ENCODE measurements around the gene WRNIP1. TPM values are rescaled to one million over a fixed set of nuclear protein-coding genes. Genes with fewer than 3 reads are reported as not detected.

WRNIP1 gene
- total RNA-seq, 1 experiment from 2014 or later = 78.8 TPM

DNA sequence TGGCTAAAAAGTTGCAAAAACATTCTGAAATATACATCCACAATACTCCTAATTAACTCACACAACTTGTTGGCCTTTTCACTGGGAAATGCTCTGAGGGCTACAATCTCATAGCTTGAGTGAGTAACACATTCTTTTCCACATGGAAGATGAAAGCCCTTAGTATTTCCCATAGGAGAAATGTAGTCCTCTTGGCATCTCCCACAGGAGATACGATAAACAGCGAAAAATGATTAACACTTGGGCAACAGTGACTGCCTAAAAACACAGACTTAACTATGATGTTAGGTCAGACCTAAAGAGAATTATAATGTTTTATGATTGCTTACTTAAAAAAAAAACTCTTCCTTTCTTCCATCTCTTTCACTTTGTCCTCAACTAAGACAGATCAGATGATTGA lies 23.4 kb upstream of the WRNIP1 start (continued):
- TF ChIP-seq ZBTB33 (IDR thresholded peaks at IDR 0.05; ENCODE audit: extremely low read depth, insufficient replicate concordance, low read length) = no peak

DNA sequence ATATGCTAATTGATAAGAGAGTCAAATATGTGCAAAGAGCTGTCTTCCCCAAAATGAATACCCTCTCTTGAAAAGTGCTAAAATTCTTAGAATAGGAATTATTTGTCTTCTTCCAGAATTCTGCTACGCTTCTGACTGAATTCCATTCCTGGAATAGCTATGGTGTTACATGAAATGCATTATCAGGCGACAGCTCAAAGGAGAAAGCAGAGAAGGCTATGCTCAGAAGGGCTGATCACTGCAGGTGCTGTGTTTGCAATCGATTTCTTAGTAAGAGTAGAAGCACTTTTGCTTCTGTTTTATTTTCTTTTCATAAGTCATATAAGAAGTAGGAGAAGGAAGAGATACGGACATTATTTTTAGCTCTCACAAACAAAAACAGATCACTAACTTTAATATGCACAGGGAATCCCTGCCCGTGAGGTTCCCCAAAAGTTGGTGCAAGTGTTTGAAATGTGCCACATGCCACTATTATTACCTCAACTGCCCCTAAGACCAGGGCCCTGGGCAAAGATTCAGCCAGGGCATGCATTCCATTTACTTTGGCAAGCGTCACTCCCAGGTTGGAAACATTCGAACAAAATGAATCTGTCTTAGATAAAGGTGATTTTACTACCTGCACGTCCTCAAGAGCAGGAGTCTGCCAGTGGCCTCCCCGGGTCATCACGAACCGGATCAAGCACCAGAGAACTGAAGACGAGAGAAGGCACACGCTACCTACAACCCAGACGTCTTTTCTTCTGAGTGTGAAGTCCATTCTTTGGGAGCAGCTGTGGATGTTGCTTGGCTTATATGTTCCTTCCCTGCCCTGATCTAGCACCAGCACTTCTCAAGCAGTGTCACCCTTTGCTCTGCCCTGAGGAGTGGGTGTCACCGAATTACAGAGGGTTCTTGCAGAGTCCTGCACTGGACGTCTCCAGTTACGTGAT lies 21.6 kb upstream of the WRNIP1 start:
- DNase-seq (ENCODE audit: low read depth, low spot score) = no peak
- Histone ChIP-seq H3K9me3 (ENCODE audit: control insufficient read depth in 1 of 2, insufficient read depth in 1 of 2, low read depth in 1 of 2, low read length in 2 of 2) (no peaks in the 10 kb centered on the region), H3K27ac (ENCODE audit: low read depth, low read length) (no peak overlapping the region), H3K9me2 (ENCODE audit: insufficient read depth) (no peaks in the 10 kb centered on the region), H3K4me2 (ENCODE audit: low read length) (no peak overlapping the region), H3K4me3 (replicated peaks in 1 of 2; ENCODE audit: low read depth in 1 of 2, low read length in 2 of 2) (no peak overlapping the region), H3K27me3 (ENCODE audit: insufficient read depth, low read length) (no peaks in the 10 kb centered on the region), H2AFZ (ENCODE audit: low read depth, low read length, poor library complexity, severe bottlenecking) (no peak overlapping the region), H3K9ac (ENCODE audit: low read length) (no peak overlapping the region), H3K79me2 (ENCODE audit: insufficient read depth, low read length) (no peaks in the 10 kb centered on the region), H4K20me1 (ENCODE audit: insufficient read depth) (no peaks in the 10 kb centered on the region), H3K36me3 (ENCODE audit: control insufficient read depth in 1 of 2, insufficient read depth in 2 of 2, low read length in 2 of 2) (no peaks in the 10 kb centered on the region), H3K4me1 (ENCODE audit: control insufficient read depth in 1 of 2, insufficient read depth in 2 of 2, low read length in 2 of 2) (peaks cover 0 to 6% of the 10 kb centered on the region in 2 experiments; a peak in 1 of 4 replicates)
- ChIA-PET CTCF (interaction anchor here (1.5 kb wide), 1 partner anchor 8 kb away, joined by 4 read pairs; no protein-coding TSS in a partner anchor), RAD21 (ENCODE audit: low non-redundant PET in 1 of 2, low total read pairs in 2 of 2, uncharacterized antibody in 2 of 2, unreplicated experiment in 2 of 2) (no interaction called here), POLR2A (no interaction called here)
- no TSS peak for BruUV-seq (replicated peaks)
- TF ChIP-seq MAX (IDR thresholded peaks at IDR 0.05) = no peak
- no peak for TF ChIP-seq TCF7L2 (IDR thresholded peaks at IDR 0.05; ENCODE audit: borderline replicate concordance, extremely low read depth, insufficient read depth, insufficient read length)
- TF ChIP-seq ZBTB33 (IDR thresholded peaks at IDR 0.05; ENCODE audit: extremely low read depth, insufficient replicate concordance, low read length) = no peak
- no peak for TF ChIP-seq ATF3 (IDR thresholded peaks at IDR 0.05)
- TF ChIP-seq POLR2AphosphoS5 (IDR thresholded peaks at IDR 0.05; ENCODE audit: low read depth, low read length) = no peak
- TF ChIP-seq, protein P1, sequence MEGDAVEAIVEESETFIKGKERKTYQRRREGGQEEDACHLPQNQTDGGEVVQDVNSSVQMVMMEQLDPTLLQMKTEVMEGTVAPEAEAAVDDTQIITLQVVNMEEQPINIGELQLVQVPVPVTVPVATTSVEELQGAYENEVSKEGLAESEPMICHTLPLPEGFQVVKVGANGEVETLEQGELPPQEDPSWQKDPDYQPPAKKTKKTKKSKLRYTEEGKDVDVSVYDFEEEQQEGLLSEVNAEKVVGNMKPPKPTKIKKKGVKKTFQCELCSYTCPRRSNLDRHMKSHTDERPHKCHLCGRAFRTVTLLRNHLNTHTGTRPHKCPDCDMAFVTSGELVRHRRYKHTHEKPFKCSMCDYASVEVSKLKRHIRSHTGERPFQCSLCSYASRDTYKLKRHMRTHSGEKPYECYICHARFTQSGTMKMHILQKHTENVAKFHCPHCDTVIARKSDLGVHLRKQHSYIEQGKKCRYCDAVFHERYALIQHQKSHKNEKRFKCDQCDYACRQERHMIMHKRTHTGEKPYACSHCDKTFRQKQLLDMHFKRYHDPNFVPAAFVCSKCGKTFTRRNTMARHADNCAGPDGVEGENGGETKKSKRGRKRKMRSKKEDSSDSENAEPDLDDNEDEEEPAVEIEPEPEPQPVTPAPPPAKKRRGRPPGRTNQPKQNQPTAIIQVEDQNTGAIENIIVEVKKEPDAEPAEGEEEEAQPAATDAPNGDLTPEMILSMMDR (IDR thresholded peaks at IDR 0.05 in 2 of 3, conservative IDR thresholded peaks at IDR 0.05 in 1 of 3; ENCODE audit: borderline replicate concordance in 1 of 3, insufficient read depth in 1 of 3, low read depth in 2 of 3, low read length in 2 of 3) = no peak
- no peak for TF ChIP-seq SP1 (IDR thresholded peaks at IDR 0.05; ENCODE audit: low read depth)
- no peak for TF ChIP-seq SRF (IDR thresholded peaks at IDR 0.05; ENCODE audit: low read depth)
- TF ChIP-seq ZFX (IDR thresholded peaks at IDR 0.05) = no peak
- no peak for TF ChIP-seq YY1 (IDR thresholded peaks at IDR 0.05; ENCODE audit: extremely low read depth, insufficient replicate concordance, low read depth, low read length)
- TF ChIP-seq CBX3 (IDR thresholded peaks at IDR 0.05; ENCODE audit: low read depth) = no peak
- no peak for TF ChIP-seq EGR1 (IDR thresholded peaks at IDR 0.05; ENCODE audit: low read depth)
- TF ChIP-seq JUND (IDR thresholded peaks at IDR 0.05) = no peak
- no peak for TF ChIP-seq EZH2phosphoT487 (IDR thresholded peaks at IDR 0.05; ENCODE audit: borderline replicate concordance)
- no peak for ATAC-seq
- intact Hi-C loops (cut with micrococcal nuclease) = loop anchor here (1.0 kb wide), 1 partner anchor 1147 kb away; no protein-coding TSS in a partner anchor

Data from HCT116 (cell line).